CD4-positive, alpha-beta T cell treated with Interleukin-4 for 4 hours (primary cell): ENCODE results near the gene AGR3.

Source experiments
- DNase-seq: peaks from one replicate; pipeline ENCODE4 v3.0.0-alpha.2; 2020

AGR3 gene

GRCh38 chr7:16822029-16822428 lies 59.8 kb downstream of the AGR3 start:
- no peak for DNase-seq

- no peak for DNase-seq
Observed at GRCh38 chr7:16818732-16819131, 63.1 kb downstream of the AGR3 start.

- DNase-seq, result no peak
Observed at GRCh38 chr7:16817536-16817935, 64.2 kb downstream of the AGR3 start.

- no peak for DNase-seq
Observed at GRCh38 chr7:16816824-16817223, 65.0 kb downstream of the AGR3 start.

GRCh38 chr7:16815001-16815400 lies 66.8 kb downstream of the AGR3 start:
- DNase-seq, result no peak

- DNase-seq, result no peak
Observed at GRCh38 chr7:16813232-16813616, 68.6 kb downstream of the AGR3 start.

GRCh38 chr7:16812542-16813231 lies 69.1 kb downstream of the AGR3 start:
- no peak for DNase-seq

GRCh38 chr7:16811551-16811950 lies 70.2 kb downstream of the AGR3 start:
- no peak for DNase-seq

- no peak for DNase-seq
Observed at GRCh38 chr7:16810573-16810972, 71.2 kb downstream of the AGR3 start.

- DNase-seq, result no peak
Observed at GRCh38 chr7:16810112-16810511, 71.7 kb downstream of the AGR3 start.
